NCI-H1092 (cell line): ENCODE data around the gene CTDNEP1.

Experiments used
- DNase-seq: peaks from one replicate; lab custom pipeline; 2025; lab: John Stamatoyannopoulos, UW

The CTDNEP1 gene

GRCh38 chr17:7280519-7281073, 29.1 kb upstream of the CTDNEP1 start:
- DNase-seq: peak; percentile 65

- DNase-seq: no peak
These were observed 27.9 kb upstream of the CTDNEP1 start for GRCh38 chr17:7279448-7279847.

- DNase-seq: no peak
These were observed 15.2 kb upstream of the CTDNEP1 start for GRCh38 chr17:7266784-7267183.

GRCh38 chr17:7263801-7264078, 12.2 kb upstream of the CTDNEP1 start:
- no peak for DNase-seq

GRCh38 chr17:7262935-7263800, 11.6 kb upstream of the CTDNEP1 start:
- DNase-seq: no peak

- no peak for DNase-seq
These were observed 10.8 kb upstream of the CTDNEP1 start, which contains the start of gene CLDN7 for GRCh38 chr17:7262192-7262934. CLDN7 (minus strand) TSS chr17:7262478; CDS start chr17:7262043, 435 bp downstream.

- no peak for DNase-seq
These were observed 10.1 kb upstream of the CTDNEP1 start for GRCh38 chr17:7261379-7262191.

GRCh38 chr17:7260651-7261378, 9.3 kb upstream of the CTDNEP1 start:
- DNase-seq: no peak

GRCh38 chr17:7260151-7260550, 8.6 kb upstream of the CTDNEP1 start:
- no peak for DNase-seq

- no peak for DNase-seq
These were observed 8.0 kb upstream of the CTDNEP1 start for GRCh38 chr17:7259555-7259889.

GRCh38 chr17:7258731-7259554, 7.4 kb upstream of the CTDNEP1 start:
- no peak for DNase-seq

GRCh38 chr17:7256766-7257456, 5.4 kb upstream of the CTDNEP1 start:
- no peak for DNase-seq

GRCh38 chr17:7254511-7254910, 3.0 kb upstream of the CTDNEP1 start:
- DNase-seq: no peak

- no peak for DNase-seq
These were observed 1.5 kb upstream of the CTDNEP1 start for GRCh38 chr17:7253082-7253481.

GRCh38 chr17:7252176-7253043, 876 bp upstream of the CTDNEP1 start, which contains the start of gene ELP5:
ELP5 (plus strand) TSS chr17:7252215; CDS start chr17:7252551, 336 bp downstream.
- DNase-seq: peak; percentile 81

GRCh38 chr17:7250695-7251627, 573 bp downstream of the CTDNEP1 start:
- DNase-seq: no peak

- DNase-seq: no peak
These were observed 1.7 kb downstream of the CTDNEP1 start for GRCh38 chr17:7249830-7250229.

- DNase-seq: no peak
These were observed 2.3 kb downstream of the CTDNEP1 start for GRCh38 chr17:7249214-7249613.
